ENCODE data around the gene PRMT7. TPM values are rescaled to one million over a fixed set of nuclear protein-coding genes. Genes with fewer than 3 reads are reported as not detected.

The PRMT7 gene
- total RNA-seq, 2 experiments from 2014 or later: 60.9 to 73.9 TPM

GRCh38 chr16:68406458-68407152 lies 95.8 kb downstream of the PRMT7 start:
- Mint-ChIP-seq H3K36me3 (no peaks in the 10 kb centered on the region), H3K27me3 (peaks cover 30% of the 10 kb centered on the region), H3K4me1 (peaks cover 17% of the 10 kb centered on the region), H3K4me3 (no peak overlapping the region), H3K27ac (no peak overlapping the region), H3K9me3 (ENCODE audit: low read depth) (no peaks in the 10 kb centered on the region)
- CTCF ChIA-PET: interaction anchor here (0.9 to 3.7 kb wide), 7 partner anchors 10 to 145 kb away, joined by 3 to 16 read pairs (median 5); no protein-coding TSS in a partner anchor
- no peak for DNase-seq
- no peak for ATAC-seq

Other genes with a start within 250 kb of the PRMT7 start
- gene NFATC3, start 225.6 kb upstream of the PRMT7 start, total RNA-seq: 100 to 1,000 TPM; 176 to 183 TPM
- not detected for gene ESRP2, start 74.9 kb upstream of the PRMT7 start, total RNA-seq
- 1 to 10 TPM; 8.4 to 9.3 TPM for gene PLA2G15, start 65.6 kb upstream of the PRMT7 start, total RNA-seq
- gene SLC7A6, start 46.5 kb upstream of the PRMT7 start, total RNA-seq: 10 to 100 TPM; 73.3 to 99.5 TPM
- gene SLC7A6OS, start 73 bp upstream of the PRMT7 start, total RNA-seq: 10 to 100 TPM; 29.8 to 30.8 TPM
- 1 to 10 TPM; 7.7 to 7.9 TPM for gene SMPD3, start 137.5 kb downstream of the PRMT7 start, total RNA-seq
- gene ZFP90, start 228.3 kb downstream of the PRMT7 start, total RNA-seq: 10 to 100 TPM; 28.8 to 32.1 TPM

Measured in activated CD8-positive, alpha-beta memory T cell treated with anti-CD3 and anti-CD28 coated beads, Interleukin-2, amount 10 ng/mL, durations not matched to agents 7 days and 5 days (primary cell).